GM18870 (cell line): ENCODE measurements around the gene MED10.
"Not testable (repeated sequence)": the region's sequence is repeated elsewhere in the genome, so short reads cannot be mapped to it uniquely, and the experiment has no call there.

Experiments used
- ATAC-seq: cut with Tn5 transposase; IDR thresholded peaks from one replicate; pipeline ENCODE4 v1.9.1; 2021; ENCODE audit warnings: moderate library complexity; ENCODE audit not compliant: unreplicated experiment

Gene MED10

DNA sequence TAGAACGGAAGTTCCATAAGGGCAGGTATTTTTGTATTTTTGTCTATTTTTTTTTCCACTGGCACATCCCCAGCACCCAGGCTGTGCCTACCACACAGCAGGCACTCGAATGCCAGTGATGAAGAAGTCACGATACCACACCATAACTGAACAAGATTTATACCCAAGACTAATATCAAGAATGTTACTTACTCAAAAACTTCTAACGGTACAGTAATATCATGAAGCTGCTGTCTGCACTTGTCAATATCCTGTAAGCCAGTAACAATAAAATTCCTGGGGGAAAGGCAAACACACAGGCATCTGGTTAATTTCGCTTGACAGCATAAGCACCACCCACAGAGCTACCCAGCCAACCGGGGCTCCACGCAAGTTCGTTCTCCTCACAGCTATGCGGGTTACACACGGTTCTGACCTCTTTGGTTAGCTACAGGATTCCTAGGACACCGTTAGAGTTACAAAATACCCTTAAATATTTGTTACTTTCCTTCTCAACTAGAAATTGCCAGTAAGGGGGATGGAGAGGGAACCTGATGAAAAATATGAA, 1.3 kb downstream of the MED10 start:
- ATAC-seq: no peak

DNA sequence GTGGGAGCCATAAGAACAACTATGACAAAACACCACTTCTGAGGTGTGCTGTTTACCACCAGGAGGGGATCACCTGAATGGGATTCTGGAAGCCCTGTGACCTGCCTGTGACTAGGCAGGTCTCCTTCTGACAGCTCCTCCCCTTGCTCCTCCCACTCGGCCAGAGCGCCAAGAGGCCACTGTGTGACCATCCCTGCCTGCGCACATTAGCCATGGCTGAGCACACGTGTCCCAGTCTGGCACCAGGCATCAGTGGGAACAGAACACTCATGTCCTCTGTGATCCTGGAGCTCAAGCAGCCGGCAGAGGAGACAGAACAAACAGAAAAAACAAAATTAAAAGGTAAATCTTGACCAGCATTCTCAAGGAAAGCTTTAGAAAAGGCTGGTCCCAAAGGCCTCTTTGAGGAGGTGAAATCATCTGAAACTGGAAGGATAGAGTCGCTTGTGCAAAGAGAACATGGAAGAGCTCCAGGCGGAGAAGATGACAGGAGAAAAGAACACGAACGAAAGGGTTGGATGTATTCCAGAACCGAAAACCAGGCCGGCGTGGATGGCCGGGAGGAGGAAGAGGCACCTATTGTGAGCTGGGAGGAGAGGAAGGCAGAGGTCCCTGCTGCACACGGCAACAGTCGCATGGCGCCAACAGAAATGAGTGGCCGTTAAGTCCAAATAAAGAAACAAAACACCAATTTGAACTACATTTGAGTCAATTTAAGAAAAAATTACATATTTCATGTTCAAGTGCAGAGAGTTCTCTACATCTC, 5.1 kb downstream of the MED10 start:
- ATAC-seq: no peak

DNA sequence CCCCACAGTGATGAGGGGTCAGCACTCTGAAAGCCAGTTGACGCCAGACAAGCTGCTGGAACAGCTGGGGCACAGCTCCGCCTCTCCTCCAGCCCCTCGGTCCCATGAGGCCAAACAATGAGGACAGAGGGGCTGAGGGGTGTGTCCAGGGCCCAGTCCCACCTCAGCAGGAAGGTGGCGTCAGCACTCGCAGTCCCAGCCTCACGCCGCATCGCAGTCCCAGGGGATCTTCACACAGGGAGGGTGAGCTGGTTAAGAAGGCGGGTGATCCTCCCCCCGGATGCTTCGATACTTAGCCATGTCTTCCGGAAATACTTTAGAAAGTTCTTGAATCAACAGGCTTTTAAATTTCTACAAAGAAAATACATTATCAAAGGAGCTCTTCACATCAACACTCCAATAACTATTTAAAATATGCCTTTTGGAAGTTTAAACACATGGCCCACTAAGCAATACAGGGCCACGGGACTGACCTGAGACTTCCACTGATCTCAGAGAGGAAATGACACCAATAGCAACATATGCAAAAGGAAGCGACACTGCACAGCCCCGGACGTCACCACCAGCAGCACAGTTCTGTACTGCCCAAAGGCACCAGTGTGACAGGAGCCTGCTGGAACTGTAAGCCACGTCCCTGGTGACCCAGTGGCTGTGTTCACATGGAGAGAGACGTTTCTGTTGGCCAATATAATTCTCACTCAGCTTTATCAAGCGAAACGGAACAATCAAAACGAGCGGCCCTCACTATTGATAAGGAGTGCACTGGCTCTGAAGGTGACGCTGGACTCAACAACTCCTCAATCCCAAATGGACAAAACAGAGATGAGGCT, 5.9 kb downstream of the MED10 start:
- no peak for ATAC-seq

DNA sequence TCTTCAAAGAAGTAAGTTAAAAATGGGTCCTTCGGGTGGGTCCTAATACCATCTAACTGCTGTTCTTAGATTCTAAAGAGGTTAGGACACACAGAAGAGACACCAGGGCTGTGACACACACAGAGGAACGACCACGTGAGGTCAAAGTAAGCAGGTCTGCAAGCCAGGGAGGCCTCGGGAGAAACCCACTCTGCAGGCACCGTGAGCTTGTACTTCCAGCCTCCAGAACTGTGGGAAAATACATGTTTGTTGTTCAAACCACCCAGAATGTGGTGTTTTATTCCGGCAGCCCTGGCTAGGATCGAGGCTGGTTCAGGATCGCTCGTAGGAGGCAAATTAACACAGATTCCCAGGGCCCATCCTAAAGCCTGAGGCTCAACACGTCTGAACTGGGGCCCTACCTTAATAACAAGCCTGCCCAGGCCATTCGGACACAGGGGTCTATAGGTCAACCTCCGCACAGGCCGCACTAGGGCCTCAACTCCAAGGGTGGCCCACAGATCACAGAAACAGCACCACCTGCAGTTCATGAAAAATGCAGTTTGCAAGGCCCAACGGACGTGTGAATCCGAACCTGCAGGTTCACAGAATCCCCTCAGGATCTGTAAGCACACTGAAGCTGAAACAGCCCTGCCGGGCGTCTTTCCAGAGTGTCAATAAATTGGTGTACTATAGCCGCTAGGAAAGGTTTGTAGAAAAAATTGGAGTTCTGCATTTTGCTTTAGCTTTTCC, 7.1 kb downstream of the MED10 start:
- ATAC-seq: no peak

DNA sequence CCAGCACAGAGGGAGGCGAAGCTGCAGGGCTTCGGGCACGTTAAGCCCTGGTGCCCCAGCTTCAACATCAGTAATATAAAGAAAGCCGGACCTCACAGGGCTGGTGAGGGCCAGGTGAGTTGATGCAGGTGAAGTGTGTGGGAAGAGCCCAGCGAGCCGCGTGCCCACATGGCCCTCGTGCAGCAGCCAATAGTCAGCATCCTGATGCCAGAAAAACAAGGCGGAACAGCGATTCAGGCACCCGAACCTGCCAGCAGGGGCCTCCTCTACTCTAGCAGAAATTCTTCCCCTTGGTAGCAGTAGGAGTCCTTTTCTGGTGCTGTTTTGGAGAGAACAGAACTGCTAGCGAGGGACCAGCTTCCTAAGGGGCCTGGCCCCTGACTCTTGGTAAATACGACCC, 7.8 kb downstream of the MED10 start:
- ATAC-seq: no peak

DNA sequence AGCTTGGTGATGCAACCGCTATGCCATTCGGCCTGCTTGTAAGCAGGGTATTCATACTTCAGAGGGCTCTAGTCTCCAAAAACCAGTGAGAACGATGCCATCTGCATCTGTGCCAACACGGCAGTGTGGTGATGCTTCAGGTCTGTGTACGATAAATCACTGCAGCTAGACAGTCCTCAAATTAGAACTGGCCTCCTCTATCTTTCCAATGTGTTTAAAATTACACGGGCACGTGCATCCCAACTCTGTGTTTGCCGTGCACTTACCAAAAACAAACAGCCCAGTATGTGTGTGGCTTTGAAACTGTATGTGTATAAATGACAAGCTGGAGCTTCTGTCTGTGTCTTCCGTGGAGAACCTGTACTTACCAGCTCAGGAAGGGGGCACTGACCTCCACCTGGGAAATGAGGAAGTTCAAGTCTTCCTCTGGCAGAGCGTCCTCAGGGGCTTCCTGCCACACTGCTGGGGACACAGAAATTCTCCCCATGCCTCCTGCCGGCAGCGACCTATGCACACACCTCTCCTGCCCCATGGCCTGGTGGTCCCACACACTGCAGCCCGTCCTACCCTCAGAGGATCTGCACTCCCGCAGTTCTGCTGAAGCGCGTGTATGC, 12.3 kb downstream of the MED10 start:
- no peak for ATAC-seq

DNA sequence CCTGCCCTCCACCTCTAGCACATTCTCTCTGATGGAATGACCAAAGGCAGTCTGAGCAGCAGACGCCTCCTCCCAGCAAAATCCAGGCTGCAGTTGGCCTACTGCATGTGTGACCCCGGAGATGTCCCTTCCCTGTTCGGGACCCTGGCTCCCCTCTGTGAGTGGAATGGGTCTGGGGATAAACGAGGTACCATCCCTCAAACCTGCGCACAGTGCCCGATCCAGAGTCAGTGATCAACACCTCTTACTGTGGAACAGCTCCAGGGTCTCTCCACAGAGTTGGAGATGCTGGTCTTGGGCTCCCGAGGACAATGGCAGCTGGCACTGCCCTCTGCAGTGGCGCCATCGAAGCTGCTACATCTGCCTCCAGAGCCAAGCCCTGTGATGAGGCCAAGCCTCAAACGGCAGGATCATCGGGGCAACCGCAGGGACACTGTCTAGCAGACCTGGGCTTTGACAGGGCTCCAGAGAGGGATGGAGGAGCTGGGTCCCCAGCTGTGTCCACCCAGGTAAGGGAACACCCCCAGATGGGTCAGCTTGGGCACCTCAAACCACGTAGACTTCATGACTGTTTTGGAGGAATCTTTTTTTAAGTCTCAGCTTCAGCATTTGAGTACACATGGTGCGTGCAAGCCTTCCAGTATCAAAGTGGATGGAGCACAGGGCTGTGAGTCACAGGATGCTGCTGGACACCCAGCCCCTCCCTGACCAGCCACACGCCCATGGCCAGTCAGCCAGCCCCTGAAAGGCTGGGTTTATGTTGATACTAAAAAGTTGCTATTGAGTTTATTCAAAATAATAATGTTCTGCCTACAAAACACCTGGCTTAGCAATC, 13.0 kb downstream of the MED10 start:
- ATAC-seq: no peak

DNA sequence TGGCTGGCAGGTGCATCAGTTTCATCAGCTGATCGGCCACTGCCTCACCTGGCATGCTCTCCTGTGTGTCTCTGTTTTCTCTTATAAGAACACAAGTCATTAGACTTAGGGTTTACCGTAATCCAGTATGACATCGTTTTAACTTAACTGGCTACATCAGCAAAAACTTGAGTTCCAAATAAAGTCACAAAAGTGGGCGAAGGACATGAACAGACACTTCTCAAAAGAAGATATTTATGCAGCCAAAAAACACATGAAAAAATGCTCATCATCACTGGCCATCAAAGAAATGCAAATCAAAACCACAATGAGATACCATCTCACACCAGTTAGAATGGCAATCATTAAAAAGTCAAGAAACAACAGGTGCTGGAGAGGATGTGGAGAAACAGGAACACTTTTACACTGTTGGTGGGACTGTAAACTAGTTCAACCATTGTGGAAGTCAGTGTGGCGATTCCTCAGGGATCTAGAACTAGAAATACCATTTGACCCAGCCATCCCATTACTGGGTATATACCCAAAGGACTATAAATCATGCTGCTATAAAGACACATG, 14.8 kb downstream of the MED10 start:
- not testable (repeated sequence) for ATAC-seq

DNA sequence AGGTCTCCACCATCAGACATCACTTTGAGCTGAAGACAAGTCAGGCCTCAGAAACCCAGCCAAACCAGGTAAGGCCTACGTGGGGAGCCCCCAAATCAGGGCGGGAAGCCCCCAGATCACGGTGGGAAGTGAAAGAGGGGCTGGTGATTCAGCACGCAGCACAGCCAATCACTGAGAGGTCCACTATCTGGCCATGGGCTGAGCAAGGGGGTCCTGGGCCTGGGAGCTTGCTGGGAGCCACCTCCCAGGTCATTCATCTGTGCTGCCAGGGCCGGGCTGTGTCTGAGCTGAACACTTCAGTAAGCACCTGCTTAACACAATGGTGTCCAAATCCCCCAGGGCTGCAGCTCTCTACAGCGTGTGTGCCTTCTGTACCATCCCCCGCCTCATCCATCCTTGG, 15.5 kb downstream of the MED10 start:
- no peak for ATAC-seq

DNA sequence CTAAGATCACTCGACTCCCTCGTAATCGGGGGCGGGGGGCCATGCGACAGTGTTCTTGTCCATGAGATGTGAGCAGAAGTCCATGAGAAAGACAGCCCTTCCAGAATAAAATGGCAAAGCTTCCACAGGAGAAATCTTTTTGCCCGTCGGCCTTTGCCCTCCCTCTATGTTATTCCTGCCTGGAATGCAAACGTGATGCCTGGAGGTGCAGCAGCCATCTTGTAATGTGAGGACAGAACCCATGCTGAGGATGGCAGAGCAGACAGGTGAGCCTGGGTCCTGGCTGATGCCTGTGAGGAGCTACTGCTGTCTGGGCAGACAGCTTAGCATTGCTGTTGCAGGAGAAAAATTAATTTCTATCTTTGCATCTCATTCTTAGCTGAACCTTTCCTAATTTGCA, 17.2 kb downstream of the MED10 start:
- no peak for ATAC-seq

DNA sequence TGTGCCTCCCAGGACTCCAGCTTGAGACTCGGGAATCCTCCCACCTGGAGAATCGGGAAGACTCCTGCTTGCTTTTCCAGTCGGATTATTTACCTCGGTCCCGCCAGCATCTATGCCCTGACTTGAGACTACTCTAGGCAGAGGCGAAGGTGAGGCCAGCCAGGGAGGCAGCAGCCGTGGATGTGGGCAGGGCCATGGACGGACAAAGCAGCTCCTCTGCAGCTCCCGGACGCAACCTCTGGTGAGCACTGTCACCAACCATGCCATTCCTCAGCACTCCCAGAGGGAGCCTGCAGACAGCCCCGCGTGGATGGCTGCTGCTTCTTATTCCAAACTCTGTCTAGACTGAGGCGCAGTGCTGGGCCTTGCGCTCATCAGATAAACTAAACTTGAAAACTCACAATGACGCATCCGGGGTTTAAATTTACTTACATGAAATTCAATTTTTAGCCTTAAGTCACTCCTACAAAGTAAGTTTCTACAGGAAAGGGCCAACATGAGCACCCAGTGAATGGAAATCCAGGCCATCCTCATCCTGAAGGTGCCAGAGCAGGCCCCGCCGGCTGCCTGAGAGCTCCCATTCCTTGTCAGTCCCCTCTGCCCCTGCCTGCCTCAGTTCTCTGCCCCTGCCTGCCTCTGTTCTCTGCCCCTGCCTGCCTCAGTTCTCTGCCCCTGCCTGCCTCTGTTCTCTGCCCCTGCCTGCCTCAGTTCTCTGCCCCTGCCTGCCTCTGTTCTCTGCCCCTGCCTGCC, 17.8 kb downstream of the MED10 start:
- ATAC-seq: no peak

DNA sequence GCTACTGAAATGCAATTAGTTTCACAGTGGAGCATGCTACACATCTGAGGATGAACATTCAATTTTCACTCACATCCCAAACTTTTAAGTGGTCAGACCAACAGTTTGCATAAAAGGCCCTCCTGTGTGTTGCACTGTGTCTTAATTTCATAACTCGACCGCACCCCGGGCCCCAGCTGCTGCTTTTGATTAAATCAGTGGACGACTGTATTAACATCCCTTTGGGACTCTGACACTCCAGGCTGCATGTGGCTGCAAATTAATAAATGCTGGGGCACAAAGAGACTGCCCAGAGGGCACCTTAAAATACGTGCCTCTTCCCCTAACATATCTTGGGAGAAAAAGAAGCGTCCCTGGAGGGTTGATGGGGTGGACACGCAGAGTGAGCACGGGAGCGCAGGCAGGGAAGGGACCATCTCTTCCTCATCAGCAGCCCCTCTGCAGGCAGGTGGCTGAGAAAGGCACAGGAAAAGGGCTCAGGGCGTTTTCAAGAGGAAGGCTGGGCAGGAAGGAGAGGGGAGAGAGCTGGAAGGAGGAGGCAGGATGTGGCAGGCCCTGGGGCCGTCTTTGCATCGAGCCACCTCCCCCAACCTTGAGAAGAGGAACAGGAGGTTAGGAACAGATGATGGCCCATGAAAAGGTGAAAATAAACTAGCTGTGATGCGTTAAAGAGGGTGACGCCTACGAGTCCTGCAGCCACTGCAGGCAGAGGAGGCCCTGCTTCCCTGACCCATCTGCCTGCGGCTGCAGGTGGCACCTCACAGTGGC, 18.6 kb downstream of the MED10 start:
- no peak for ATAC-seq

DNA sequence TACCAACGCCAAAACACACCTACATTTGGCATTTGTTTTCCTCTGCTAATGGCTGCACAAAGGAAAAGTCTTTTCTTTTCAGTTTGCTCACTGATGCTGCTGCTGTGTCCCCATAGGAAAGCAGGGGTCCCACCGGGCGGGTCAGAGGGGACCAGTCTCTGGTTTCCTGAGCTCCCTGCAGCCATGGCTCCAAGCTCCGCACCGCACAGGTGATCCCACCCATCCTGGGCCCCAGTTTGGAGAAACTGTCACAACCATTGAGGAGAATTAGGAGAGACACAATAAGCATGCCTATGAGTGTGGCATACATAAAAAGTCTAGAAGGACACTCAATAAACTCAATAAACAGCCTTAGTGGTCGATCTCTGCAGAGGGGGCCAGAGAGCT, 19.9 kb downstream of the MED10 start:
- ATAC-seq: no peak

DNA sequence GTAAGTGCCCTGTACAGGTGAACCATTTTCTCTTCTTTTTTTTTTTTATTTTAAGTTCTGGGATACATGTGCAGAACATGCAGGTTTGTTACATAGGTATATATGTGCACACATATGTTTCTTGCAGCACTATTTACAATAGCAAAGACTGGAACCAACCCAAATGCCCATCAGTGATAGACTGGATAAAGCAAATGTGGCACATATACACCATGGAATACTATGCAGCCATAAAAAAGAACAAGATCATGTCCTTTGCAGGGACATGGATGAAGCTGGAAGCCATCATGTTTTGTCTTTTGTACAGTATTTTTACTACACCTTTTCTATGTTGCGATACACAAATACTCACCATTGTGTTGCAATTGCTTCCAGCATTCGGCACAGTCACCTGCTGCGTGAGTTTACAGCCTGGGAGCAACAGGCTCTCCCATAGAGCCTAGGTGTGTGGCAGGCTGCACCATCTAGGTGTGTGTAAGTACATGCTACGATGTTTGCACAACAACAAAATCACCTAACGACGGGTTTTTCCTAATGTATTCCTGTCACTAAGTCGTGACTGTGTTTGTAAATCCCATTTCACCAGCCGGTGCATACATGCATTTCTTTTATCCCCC, 20.4 kb downstream of the MED10 start:
- ATAC-seq: not testable (repeated sequence)

DNA sequence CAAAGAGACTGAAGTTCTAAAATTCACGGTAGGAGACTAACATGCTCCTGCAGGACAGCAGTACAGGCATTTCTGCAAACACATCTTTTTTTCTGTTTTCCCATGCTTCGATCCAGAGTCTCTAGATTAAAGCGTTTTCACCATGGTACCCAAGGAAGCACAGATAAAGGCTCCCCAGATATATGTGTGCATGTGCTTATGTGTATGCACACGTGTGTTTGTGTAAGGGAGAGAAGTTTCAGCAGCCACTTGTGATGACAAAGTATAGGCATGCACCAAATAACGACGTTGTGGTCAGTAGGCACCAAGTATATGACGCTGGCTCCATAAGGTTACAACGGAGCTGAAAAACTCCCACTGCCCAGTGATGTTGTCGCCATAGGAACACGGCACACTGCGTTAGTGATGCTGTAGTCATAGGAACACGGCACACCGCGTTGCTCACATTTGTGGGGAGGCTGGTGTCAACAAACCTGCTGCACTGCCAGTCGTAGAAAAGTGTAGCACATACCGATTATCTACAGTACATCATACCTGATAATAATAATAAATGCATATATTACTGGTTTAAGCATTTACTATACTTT, 21.7 kb downstream of the MED10 start:
- ATAC-seq: no peak

DNA sequence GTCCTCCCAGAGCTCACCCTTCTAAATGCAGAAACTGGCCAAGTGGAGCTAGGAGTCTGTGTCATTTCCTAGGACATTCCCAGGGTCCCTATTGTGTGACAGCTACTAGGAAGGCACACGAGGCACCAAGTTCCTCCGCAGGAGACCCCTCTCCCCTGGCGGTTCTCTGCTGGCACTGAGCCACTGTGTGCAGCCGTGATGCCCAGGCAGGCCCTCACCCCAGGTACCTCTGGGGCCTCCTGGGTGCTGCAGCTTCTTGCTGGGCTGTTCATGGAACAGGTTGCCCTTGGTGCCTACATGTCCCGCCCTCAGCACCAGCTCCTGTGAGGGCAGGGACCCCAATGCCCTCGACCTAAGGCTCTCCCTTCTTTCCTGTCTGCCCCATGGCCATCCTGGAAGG, 23.1 kb downstream of the MED10 start:
- no peak for ATAC-seq

DNA sequence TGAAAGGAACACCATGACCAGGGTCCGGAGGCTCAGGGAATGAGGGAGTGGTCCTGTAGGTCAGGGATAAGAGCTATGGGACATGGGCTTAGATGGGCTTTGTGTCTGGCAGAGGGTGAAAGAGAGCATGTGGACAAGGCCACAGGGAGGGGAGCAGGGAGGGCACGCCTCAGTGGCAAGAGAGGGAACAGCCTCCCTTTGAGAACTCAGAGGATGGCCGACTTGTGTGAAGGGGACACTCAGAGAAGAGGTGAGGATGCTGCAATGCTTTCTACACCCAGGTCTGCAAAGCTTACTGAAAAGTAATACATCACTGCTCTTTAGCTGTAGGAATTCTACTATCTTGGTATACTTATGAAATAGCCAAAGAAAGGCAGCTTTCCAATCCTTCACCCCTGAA, 23.5 kb downstream of the MED10 start:
- no peak for ATAC-seq
